Osteocyte (in vitro differentiated cells): Measurements from ENCODE around the gene VDAC2. TPM values are rescaled to one million over a fixed set of nuclear protein-coding genes. Genes with fewer than 3 reads are reported as not detected.

Experiments
- DNase-seq: peaks from one replicate; pipeline ENCODE4 v3.0.0; 2021; ENCODE audit warnings: mixed read lengths; ENCODE audit not compliant: unreplicated experiment; ENCODE audit errors: extremely low spot score
- H3K27ac Mint-ChIP-seq: one replicate; pipeline ENCODE4 v1.8.0; 2021; ENCODE audit warnings: mild to moderate bottlenecking, mixed read lengths; ENCODE audit not compliant: unreplicated experiment
- H3K27me3 Mint-ChIP-seq: one replicate; pipeline ENCODE4 v1.8.0; 2021; ENCODE audit warnings: mixed read lengths; ENCODE audit not compliant: unreplicated experiment
- H3K36me3 Mint-ChIP-seq: one replicate; pipeline ENCODE4 v1.8.0; 2021; ENCODE audit warnings: mixed read lengths; ENCODE audit not compliant: unreplicated experiment
- H3K4me1 Mint-ChIP-seq: one replicate; pipeline ENCODE4 v1.8.0; 2021; ENCODE audit warnings: mixed read lengths; ENCODE audit not compliant: unreplicated experiment
- H3K4me3 Mint-ChIP-seq: one replicate; pipeline ENCODE4 v1.8.0; 2021; ENCODE audit warnings: mild to moderate bottlenecking, moderate library complexity, mixed read lengths; ENCODE audit not compliant: unreplicated experiment
- H3K9me3 Mint-ChIP-seq: one replicate; pipeline ENCODE4 v1.8.0; 2021; ENCODE audit warnings: mixed read lengths; ENCODE audit not compliant: unreplicated experiment
- CTCF ChIP-seq: fragments of 200-600 bp; sonication (generic); IDR thresholded peaks from 2 replicates; pipeline ENCODE4 v1.5.0; 2021; ENCODE audit warnings: antibody characterized with exemption, mild to moderate bottlenecking, moderate library complexity
- total RNA-seq: library from RNA; stranded (reverse); gene quantifications from 2 replicates; pipeline ENCODE4 v1.2.1, GENCODE V29; 2021

VDAC2 gene
- total RNA-seq, 1 donor from 2014 or later, result 130 TPM

DNA sequence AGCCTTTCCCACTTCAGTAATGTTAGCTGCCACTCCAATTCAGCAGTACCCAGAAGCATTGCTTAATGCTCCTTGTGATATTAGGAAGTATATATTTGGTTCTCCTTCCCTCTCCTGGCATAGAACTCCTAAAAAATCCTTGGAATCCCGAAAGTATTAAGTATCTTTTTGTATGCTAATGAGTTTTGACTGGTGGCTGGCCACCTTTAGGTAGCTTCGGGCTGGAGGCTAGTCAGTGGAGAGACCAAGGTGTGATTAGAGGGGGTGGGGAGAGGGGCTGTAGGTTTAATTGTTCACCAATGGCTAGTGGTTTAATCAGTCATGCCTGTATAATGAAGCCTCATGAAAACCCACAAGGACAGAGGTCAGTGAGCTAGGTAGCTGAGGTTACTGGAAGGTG is 12.9 kb downstream of the VDAC2 start:
- no peak for TF ChIP-seq CTCF
- Mint-ChIP-seq H3K27ac (peak overlapping the region; percentile 95), H3K4me1 (peaks cover 46% of the 10 kb centered on the region), H3K9me3 (no peaks in the 10 kb centered on the region), H3K27me3 (no peaks in the 10 kb centered on the region), H3K4me3 (no peak overlapping the region), H3K36me3 (peaks cover 40% of the 10 kb centered on the region)
- no peak for DNase-seq

GRCh38 chr10:75226095-75226494 is 15.5 kb downstream of the VDAC2 start:
- Mint-ChIP-seq H3K9me3 (no peaks in the 10 kb centered on the region), H3K4me3 (peak overlapping the region; percentile 51), H3K36me3 (peaks cover 39% of the 10 kb centered on the region), H3K4me1 (peaks cover 66% of the 10 kb centered on the region), H3K27me3 (no peaks in the 10 kb centered on the region), H3K27ac (peak overlapping the region; percentile 95)
- DNase-seq, result no peak
- TF ChIP-seq CTCF, result no peak

DNA sequence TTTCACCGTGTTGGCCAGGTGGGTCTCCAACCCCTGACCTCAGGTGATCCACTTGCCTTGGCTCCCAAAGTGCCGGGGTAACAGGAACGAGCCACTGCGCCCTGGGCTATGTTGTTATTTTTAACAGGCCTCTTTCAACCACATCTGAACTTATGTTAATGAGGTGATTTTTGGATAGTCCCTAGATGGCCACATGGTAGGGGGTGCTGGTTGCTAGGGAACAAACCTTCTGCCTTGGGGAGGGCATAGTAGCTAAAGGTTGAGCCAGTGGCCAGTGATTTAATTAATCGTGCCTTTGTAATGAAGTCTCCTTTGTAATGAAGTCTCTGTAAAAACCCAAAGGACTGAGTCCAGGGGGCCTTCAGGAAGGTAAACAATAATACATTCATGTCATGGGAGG is 16.1 kb downstream of the VDAC2 start:
- peaks cover 66% of the 10 kb centered on the region for H3K4me1 Mint-ChIP-seq
- TF ChIP-seq CTCF, result no peak

GRCh38 chr10:75228278-75228677 is 17.7 kb downstream of the VDAC2 start:
- H3K36me3 Mint-ChIP-seq, result peaks cover 38% of the 10 kb centered on the region
- peak overlapping the region; percentile 39 for H3K27ac Mint-ChIP-seq
- peaks cover 64% of the 10 kb centered on the region for H3K4me1 Mint-ChIP-seq
- H3K9me3 Mint-ChIP-seq, result no peaks in the 10 kb centered on the region
- no peak for DNase-seq
- H3K27me3 Mint-ChIP-seq, result no peaks in the 10 kb centered on the region
- no peak for TF ChIP-seq CTCF
- H3K4me3 Mint-ChIP-seq, result no peak overlapping the region

More for the DNA sequence above, 16.1 kb downstream of the VDAC2 start:
- no peaks in the 10 kb centered on the region for H3K9me3 Mint-ChIP-seq
- peak overlapping the region; percentile 95 for H3K27ac Mint-ChIP-seq
- no peak for DNase-seq
- H3K27me3 Mint-ChIP-seq, result no peaks in the 10 kb centered on the region
- H3K4me3 Mint-ChIP-seq, result no peak overlapping the region
- peaks cover 39% of the 10 kb centered on the region for H3K36me3 Mint-ChIP-seq

GRCh38 chr10:75228834-75229233 is 18.2 kb downstream of the VDAC2 start:
- peaks cover 60% of the 10 kb centered on the region for H3K4me1 Mint-ChIP-seq
- no peaks in the 10 kb centered on the region for H3K27me3 Mint-ChIP-seq
- H3K27ac Mint-ChIP-seq, result peak overlapping the region; percentile 39
- H3K4me3 Mint-ChIP-seq, result no peak overlapping the region
- TF ChIP-seq CTCF, result no peak
- H3K9me3 Mint-ChIP-seq, result no peaks in the 10 kb centered on the region
- H3K36me3 Mint-ChIP-seq, result peaks cover 33% of the 10 kb centered on the region
- no peak for DNase-seq
